ENCODE results near the gene ABHD5. TPM values are rescaled to one million over a fixed set of nuclear protein-coding genes. Genes with fewer than 3 reads are reported as not detected.

Gene ABHD5
- polyA plus RNA-seq, 1 of the 3 experiments (the other 2 are of a cell fraction) = 10.4 TPM

DNA sequence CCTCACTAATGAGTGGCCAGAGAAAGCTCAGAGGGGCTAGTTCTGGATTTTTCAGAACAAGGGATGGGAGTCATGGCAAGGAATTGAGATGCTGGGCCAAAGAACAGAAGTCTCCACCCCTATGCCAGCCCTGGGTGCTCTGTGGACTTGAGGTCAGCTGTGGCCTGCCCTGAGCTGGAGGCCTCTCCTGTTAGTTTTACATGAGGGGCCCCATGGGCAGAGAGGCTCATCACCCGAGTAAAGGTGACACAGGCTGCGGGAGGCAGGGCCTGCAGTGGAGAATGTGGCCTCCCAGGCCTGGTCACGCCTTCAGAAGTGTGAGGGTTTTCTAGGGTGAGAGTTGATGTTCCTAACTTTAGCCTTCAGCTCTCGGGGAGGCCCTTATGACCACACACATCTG lies 44.9 kb downstream of the ABHD5 start:
- Histone ChIP-seq H3K79me2 (ENCODE audit: insufficient read depth) (no peaks in the 10 kb centered on the region), H3K36me3 (replicated peaks in 1 of 2; ENCODE audit: control insufficient read depth in 1 of 2, insufficient read depth in 2 of 2, low read length in 1 of 2) (no peaks in the 10 kb centered on the region), H4K20me1 (ENCODE audit: insufficient read depth) (no peaks in the 10 kb centered on the region), H3K4me2 (no peak overlapping the region), H3K27me3 (ENCODE audit: insufficient read depth) (no peaks in the 10 kb centered on the region), H3K9ac (no peak overlapping the region), H3K4me1 (ENCODE audit: control insufficient read depth in 1 of 2, insufficient read depth in 2 of 2, low read depth in 1 of 2, low read length in 1 of 2) (0 out of 4 replicates have a peak, but pooled peaks cover 0 to 4% of the 10 kb centered on the region in 2 experiments), H2AFZ (ENCODE audit: low read depth) (no peak overlapping the region), H3K9me2 (no peaks in the 10 kb centered on the region), H3K4me3 (ENCODE audit: low read depth in 2 of 2, low read length in 1 of 2) (no peak overlapping the region), H3K9me3 (no peaks in the 10 kb centered on the region), H3K27ac (ENCODE audit: low read depth in 2 of 2, low read length in 1 of 2) (no peak overlapping the region), H3F3A (replicated peaks; ENCODE audit: insufficient read depth) (no peaks in the 10 kb centered on the region)
- DNase-seq = no peak
- ChIA-PET CTCF (interaction anchor here (0.5 kb wide), 1 partner anchor 13 kb away, joined by 3 read pairs; no protein-coding TSS in a partner anchor), POLR2A (no interaction called here)
- 100% methylated on average over 3 of the region's 4 CpGs for WGBS (ENCODE audit: low lambda C conversion rate)
- no peak for TF ChIP-seq POLR2AphosphoS5 (IDR thresholded peaks at IDR 0.05; ENCODE audit: low read depth, low read length)
- TF ChIP-seq, protein P1, sequence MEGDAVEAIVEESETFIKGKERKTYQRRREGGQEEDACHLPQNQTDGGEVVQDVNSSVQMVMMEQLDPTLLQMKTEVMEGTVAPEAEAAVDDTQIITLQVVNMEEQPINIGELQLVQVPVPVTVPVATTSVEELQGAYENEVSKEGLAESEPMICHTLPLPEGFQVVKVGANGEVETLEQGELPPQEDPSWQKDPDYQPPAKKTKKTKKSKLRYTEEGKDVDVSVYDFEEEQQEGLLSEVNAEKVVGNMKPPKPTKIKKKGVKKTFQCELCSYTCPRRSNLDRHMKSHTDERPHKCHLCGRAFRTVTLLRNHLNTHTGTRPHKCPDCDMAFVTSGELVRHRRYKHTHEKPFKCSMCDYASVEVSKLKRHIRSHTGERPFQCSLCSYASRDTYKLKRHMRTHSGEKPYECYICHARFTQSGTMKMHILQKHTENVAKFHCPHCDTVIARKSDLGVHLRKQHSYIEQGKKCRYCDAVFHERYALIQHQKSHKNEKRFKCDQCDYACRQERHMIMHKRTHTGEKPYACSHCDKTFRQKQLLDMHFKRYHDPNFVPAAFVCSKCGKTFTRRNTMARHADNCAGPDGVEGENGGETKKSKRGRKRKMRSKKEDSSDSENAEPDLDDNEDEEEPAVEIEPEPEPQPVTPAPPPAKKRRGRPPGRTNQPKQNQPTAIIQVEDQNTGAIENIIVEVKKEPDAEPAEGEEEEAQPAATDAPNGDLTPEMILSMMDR (IDR thresholded peaks at IDR 0.05) = no peak
- TF ChIP-seq, protein P2, sequence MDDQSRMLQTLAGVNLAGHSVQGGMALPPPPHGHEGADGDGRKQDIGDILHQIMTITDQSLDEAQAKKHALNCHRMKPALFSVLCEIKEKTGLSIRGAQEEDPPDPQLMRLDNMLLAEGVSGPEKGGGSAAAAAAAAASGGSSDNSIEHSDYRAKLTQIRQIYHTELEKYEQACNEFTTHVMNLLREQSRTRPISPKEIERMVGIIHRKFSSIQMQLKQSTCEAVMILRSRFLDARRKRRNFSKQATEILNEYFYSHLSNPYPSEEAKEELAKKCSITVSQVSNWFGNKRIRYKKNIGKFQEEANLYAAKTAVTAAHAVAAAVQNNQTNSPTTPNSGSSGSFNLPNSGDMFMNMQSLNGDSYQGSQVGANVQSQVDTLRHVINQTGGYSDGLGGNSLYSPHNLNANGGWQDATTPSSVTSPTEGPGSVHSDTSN (IDR thresholded peaks at IDR 0.05) = no peak

DNA sequence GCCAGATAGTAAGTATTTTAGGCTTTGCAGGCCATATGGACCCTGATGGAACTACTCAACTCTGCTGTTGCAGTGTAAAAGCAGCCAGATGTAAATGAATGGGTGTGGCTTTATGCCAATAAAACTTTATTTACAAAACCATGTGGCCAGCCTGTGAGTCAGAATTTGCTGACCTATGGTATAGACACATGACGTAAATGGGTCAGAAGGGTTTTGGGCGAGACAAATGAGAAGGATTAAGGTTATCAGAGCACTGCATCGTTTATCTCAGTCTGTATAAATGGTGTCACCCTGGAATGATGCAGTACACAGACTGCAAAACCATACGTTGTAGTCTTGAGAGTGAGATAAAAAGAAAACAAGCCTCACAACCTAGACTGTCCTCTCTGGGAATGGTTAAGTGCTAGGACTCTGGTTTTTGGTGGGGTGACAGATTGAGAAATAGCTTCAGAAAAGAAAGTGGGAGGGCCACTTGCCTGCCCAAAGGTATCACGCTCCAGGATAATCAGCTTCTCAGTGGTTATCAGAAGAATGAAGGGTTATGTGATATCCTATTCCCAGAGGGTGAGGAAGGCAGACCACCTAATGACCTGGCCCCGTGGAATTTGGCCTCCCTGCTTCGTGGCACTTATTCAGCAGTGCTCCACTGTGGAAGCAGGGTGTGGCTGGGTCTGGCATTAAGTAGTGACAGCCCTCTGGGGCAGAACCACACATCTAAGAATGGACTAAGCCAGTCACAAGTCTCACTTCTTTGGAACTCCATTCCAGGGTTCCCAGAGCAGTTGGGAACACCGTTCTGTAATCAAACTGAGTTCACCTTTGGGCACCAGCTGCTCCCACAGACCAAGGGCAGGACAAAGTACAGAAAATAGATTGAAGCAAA lies 46.1 kb downstream of the ABHD5 start:
- no peaks in the 10 kb centered on the region for H3F3A ChIP-seq (replicated peaks; ENCODE audit: insufficient read depth)
- no peak overlapping the region for H2AFZ ChIP-seq (ENCODE audit: low read depth)
- no peaks in the 10 kb centered on the region for H4K20me1 ChIP-seq (ENCODE audit: insufficient read depth)
- TF ChIP-seq, protein P2 (IDR thresholded peaks at IDR 0.05) = no peak
- no peak for TF ChIP-seq SIN3A (IDR thresholded peaks at IDR 0.05; ENCODE audit: borderline replicate concordance, low read depth, low read length)
- TF ChIP-seq ELF1 (IDR thresholded peaks at IDR 0.05) = no peak
- no peak for TF ChIP-seq GATA2 (CRISPR knock-in tag; IDR thresholded peaks at IDR 0.05)
- no peak for TF ChIP-seq CHD2 (IDR thresholded peaks at IDR 0.05; ENCODE audit: low read length, partially characterized antibody)
- TF ChIP-seq FOXM1 (IDR thresholded peaks at IDR 0.05; ENCODE audit: low read depth) = no peak
- TF ChIP-seq FOSL2 (IDR thresholded peaks at IDR 0.05; ENCODE audit: borderline replicate concordance, low read depth) = no peak
- no peak for TF ChIP-seq TAF1 (IDR thresholded peaks at IDR 0.05; ENCODE audit: borderline replicate concordance, low read depth, low read length)
- TF ChIP-seq TEAD4 (IDR thresholded peaks at IDR 0.05; ENCODE audit: borderline replicate concordance, insufficient read depth) = no peak
- ChIA-PET POLR2A (no interaction called here), CTCF (interaction anchor here (1.0 to 1.4 kb wide), 2 partner anchors 10 to 192 kb away, joined by 3 to 4 read pairs; no protein-coding TSS in a partner anchor)
- H3K27ac ChIP-seq (ENCODE audit: low read depth in 2 of 2, low read length in 1 of 2) = no peak overlapping the region
- no peak overlapping the region for H3K4me2 ChIP-seq
- no peaks in the 10 kb centered on the region for H3K79me2 ChIP-seq (ENCODE audit: insufficient read depth)
- 0 out of 4 replicates have a peak, but pooled peaks cover 0 to 4% of the 10 kb centered on the region in 2 experiments for H3K4me1 ChIP-seq (ENCODE audit: control insufficient read depth in 1 of 2, insufficient read depth in 2 of 2, low read depth in 1 of 2, low read length in 1 of 2)
- H3K4me3 ChIP-seq (ENCODE audit: low read depth in 2 of 2, low read length in 1 of 2) = no peak overlapping the region
- no peaks in the 10 kb centered on the region for H3K9me3 ChIP-seq
- H3K27me3 ChIP-seq (ENCODE audit: insufficient read depth) = no peaks in the 10 kb centered on the region
- DNase-seq = no peak
- H3K36me3 ChIP-seq (replicated peaks in 1 of 2; ENCODE audit: control insufficient read depth in 1 of 2, insufficient read depth in 2 of 2, low read length in 1 of 2) = no peaks in the 10 kb centered on the region
- 87% methylated on average over 8 of the region's 8 CpGs for WGBS (ENCODE audit: low lambda C conversion rate)
- H3K9me2 ChIP-seq = no peaks in the 10 kb centered on the region
- no peak overlapping the region for H3K9ac ChIP-seq
